GM10266 (cell line): ENCODE measurements around the gene GJD4.
A peak's percentile ranks its signal among the peaks of the same experiment; 100 is the strongest.

Experiments used
- DNase-seq: peaks from one replicate; pipeline ENCODE4 v3.0.0; 2012; ENCODE audit errors: extremely low spot score
- CTCF ChIP-seq: IDR thresholded peaks from 2 replicates; pipeline ENCODE4 v1.5.1; 2012; ENCODE audit warnings: mild to moderate bottlenecking, low read depth; ENCODE audit not compliant: control insufficient read depth, insufficient read depth; ENCODE audit errors: missing control alignments

Gene GJD4

GRCh38 chr10:35614312-35614711 lies 9.2 kb downstream of the GJD4 start:
- no peak for TF ChIP-seq CTCF

DNA sequence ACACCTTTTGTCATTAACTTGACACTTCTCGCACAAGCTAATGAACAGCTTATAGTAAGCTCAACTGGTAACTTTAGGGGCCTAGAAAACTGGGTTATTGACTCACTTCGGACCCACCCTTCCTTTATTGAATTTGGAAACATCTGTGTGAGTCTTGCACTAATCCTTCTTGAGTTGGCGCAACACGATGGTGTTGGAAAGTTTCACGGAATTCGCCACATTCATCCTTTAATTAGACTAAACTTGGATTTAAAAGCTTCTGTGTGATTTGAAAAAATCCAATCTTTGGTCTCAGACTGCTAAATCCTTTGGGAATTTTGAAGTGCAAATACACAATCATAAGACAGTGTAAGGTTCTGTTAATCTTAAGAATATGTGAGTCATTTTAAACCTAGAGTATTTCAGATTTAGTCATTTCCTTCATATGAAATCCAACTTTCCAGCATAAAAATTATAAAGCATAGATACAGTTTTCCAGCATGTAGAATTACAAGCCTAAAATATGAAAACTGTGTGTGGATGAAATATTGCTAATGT lies 21.9 kb downstream of the GJD4 start:
- TF ChIP-seq CTCF: no peak
- DNase-seq: no peak

More at GRCh38 chr10:35614312-35614711, 9.2 kb downstream of the GJD4 start:
- no peak for DNase-seq

- no peak for DNase-seq
- TF ChIP-seq CTCF: no peak
These were observed 26.3 kb downstream of the GJD4 start for GRCh38 chr10:35631404-35631803.

- no peak for DNase-seq
- TF ChIP-seq CTCF: no peak
These were observed 26.9 kb downstream of the GJD4 start for GRCh38 chr10:35632027-35632426.

GRCh38 chr10:35633006-35633980 lies 28.2 kb downstream of the GJD4 start:
- TF ChIP-seq CTCF: no peak
- DNase-seq: no peak

- TF ChIP-seq CTCF: peak; percentile 77
- peak; percentile 72 for DNase-seq
These were observed 30.4 kb downstream of the GJD4 start for GRCh38 chr10:35635576-35635975.

DNA sequence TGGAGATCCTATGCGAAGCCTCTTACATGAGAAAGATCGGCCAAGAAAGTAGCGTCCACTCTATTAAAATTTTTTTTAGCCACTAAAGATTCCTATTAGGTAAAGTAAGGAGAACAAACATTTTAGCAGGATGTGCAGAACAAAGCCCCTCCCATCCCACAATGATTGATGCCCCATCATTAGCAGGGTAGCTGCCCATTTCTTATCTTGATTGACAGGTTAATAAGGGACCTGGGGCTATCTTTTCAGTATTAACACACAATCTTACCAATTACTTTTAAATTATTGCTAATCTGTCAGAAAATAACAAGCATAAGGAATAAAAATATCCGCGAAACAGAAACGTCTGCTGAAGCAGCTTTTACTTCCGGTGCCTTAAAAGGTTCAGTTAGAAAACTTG lies 31.8 kb downstream of the GJD4 start:
- TF ChIP-seq CTCF: no peak
- no peak for DNase-seq
